Stimulated activated CD8-positive, alpha-beta memory T cell treated with anti-CD3 and anti-CD28 coated beads, Interleukin-7, amount 100 ng/mL, for 48 hours (primary cell): ENCODE data around the gene TRIAP1.
"Not testable (repeated sequence)": the region's sequence is repeated elsewhere in the genome, so short reads cannot be mapped to it uniquely, and the experiment has no call there.

ENCODE experiments used
- DNase-seq, 2 donors: peaks; one replicate each; pipeline ENCODE4 v3.0.0-alpha.2; 2020; ENCODE audit warnings: low read depth in 1 of 2; ENCODE audit errors: extremely low read depth in 1 of 2

TRIAP1 gene

GRCh38 chr12:120468821-120469449 lies 22.8 kb upstream of the TRIAP1 start:
- no peak for DNase-seq

- no peak for DNase-seq
Measured at GRCh38 chr12:120468325-120468820, 22.2 kb upstream of the TRIAP1 start.

- DNase-seq, result no peak
Measured at GRCh38 chr12:120467439-120467838, 21.3 kb upstream of the TRIAP1 start.

- no peak for DNase-seq
Measured at GRCh38 chr12:120466560-120467315, 20.6 kb upstream of the TRIAP1 start.

- no peak for DNase-seq
Measured at GRCh38 chr12:120465756-120466155, 19.6 kb upstream of the TRIAP1 start.

- DNase-seq, result no peak
Measured at GRCh38 chr12:120463712-120464111, 17.5 kb upstream of the TRIAP1 start.

- no peak for DNase-seq
Measured at GRCh38 chr12:120462099-120462640, 16.0 kb upstream of the TRIAP1 start.

- no peak for DNase-seq
Measured at GRCh38 chr12:120460157-120460556, 14.0 kb upstream of the TRIAP1 start.

- DNase-seq, result no peak
Measured at GRCh38 chr12:120457133-120457532, 10.9 kb upstream of the TRIAP1 start.

- DNase-seq, result no peak
Measured at GRCh38 chr12:120455302-120455701, 9.1 kb upstream of the TRIAP1 start.

GRCh38 chr12:120453977-120454376 lies 7.8 kb upstream of the TRIAP1 start:
- no peak for DNase-seq

- no peak for DNase-seq
Measured at GRCh38 chr12:120453060-120453750, 7.0 kb upstream of the TRIAP1 start.

- not testable (repeated sequence) for DNase-seq
Measured at GRCh38 chr12:120452524-120452923, 6.3 kb upstream of the TRIAP1 start.

- DNase-seq, result no peak
Measured at GRCh38 chr12:120447992-120448391, 1.8 kb upstream of the TRIAP1 start.

GRCh38 chr12:120446844-120447178 lies 627 bp upstream of the TRIAP1 start:
- not testable (repeated sequence) for DNase-seq

- DNase-seq, result no peak
Measured at GRCh38 chr12:120444676-120445075, 1.5 kb downstream of the TRIAP1 start.

- peak; percentile 33 to 64 for DNase-seq
Measured at GRCh38 chr12:120439646-120440247, 6.4 kb downstream of the TRIAP1 start.

GRCh38 chr12:120438495-120439198 lies 7.5 kb downstream of the TRIAP1 start:
- DNase-seq, result no peak

GRCh38 chr12:120437735-120438494 lies 8.3 kb downstream of the TRIAP1 start, which contains the start of gene COX6A1:
Gene COX6A1, plus strand, starts transcription at chr12:120438113. Its CDS starts 14 bp downstream, at chr12:120438127.
- DNase-seq, result peak; percentile 95 to 100
